Uterus (tissue), 2 donors: ENCODE measurements around the gene RNU1-1.

Experiments used
- POLR2A ChIP-seq, 2 donors: fragments of 450-650 bp; IDR thresholded peaks; one replicate each; pipeline ENCODE4 v1.6.1; 2016; ENCODE audit warnings: antibody characterized with exemption in 2 of 2, mild to moderate bottlenecking in 1 of 2, moderate library complexity in 1 of 2
- TF ChIP-seq, protein P1 (sequence below), 4 experiments: fragments of 200-600 bp in 2 of 4; fragments of 450-650 bp in 2 of 4; sonication (generic) in 2 of 4; IDR thresholded peaks; one replicate each; pipeline ENCODE4 v1.5.1; 2016 to 2019; ENCODE audit warnings: antibody characterized with exemption in 4 of 4, mild to moderate bottlenecking in 2 of 4, moderate library complexity in 1 of 4

DNA sequence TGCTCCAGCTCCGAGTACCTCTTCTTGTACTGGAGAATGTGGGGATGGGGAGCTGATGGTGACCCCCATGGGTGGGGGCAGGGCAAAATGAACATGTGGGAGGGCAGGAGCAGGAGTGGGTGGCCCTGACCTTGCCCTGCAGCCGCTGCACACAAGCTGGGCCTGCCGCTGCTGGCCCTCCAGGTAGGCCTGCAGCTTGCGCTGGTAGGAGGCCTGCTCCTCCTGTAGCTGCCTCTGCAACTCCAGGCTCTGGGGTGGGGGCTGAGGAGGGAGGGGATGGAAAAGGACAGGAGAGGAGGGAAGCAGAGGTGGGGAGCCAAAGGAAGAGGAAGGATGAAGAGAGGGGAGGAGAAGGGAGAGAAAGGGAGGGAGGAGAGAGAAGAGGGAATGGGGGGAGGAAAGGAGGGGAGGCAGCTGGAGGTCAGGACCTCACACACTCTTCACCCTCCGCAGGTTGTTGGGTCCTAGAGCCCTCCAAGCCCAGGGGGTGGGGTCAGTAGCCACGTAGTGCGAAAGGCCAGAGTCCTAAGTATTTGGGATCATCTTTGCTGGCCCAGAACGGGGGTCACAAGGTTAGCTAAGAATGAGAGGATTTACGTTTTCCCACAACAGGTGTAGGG lies 22.9 kb downstream of the RNU1-1 start:
- TF ChIP-seq, protein P1, sequence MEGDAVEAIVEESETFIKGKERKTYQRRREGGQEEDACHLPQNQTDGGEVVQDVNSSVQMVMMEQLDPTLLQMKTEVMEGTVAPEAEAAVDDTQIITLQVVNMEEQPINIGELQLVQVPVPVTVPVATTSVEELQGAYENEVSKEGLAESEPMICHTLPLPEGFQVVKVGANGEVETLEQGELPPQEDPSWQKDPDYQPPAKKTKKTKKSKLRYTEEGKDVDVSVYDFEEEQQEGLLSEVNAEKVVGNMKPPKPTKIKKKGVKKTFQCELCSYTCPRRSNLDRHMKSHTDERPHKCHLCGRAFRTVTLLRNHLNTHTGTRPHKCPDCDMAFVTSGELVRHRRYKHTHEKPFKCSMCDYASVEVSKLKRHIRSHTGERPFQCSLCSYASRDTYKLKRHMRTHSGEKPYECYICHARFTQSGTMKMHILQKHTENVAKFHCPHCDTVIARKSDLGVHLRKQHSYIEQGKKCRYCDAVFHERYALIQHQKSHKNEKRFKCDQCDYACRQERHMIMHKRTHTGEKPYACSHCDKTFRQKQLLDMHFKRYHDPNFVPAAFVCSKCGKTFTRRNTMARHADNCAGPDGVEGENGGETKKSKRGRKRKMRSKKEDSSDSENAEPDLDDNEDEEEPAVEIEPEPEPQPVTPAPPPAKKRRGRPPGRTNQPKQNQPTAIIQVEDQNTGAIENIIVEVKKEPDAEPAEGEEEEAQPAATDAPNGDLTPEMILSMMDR (IDR thresholded peaks at IDR 0.05), result no peak
- no peak for TF ChIP-seq POLR2A (IDR thresholded peaks at IDR 0.05)
